IPS-18a (cell line): ENCODE measurements around the gene HOOK1.

Source experiments
- H3K27ac ChIP-seq: one replicate; pipeline ENCODE4 v1.5.1; 2013; ENCODE audit warnings: low read length
- H3K27me3 ChIP-seq: one replicate; pipeline ENCODE4 v1.6.1; 2013; ENCODE audit warnings: mild to moderate bottlenecking, low read length; ENCODE audit not compliant: control insufficient read depth, insufficient read depth
- H3K36me3 ChIP-seq: one replicate; pipeline ENCODE4 v1.6.1; 2013; ENCODE audit warnings: low read depth, low read length; ENCODE audit not compliant: control insufficient read depth
- H3K4me1 ChIP-seq: one replicate; pipeline ENCODE4 v1.6.1; 2013; ENCODE audit warnings: low read depth, low read length; ENCODE audit not compliant: control insufficient read depth
- H3K4me3 ChIP-seq: one replicate; pipeline ENCODE4 v1.5.1; 2013; ENCODE audit warnings: low read length
- H3K9ac ChIP-seq: one replicate; pipeline ENCODE4 v1.6.1; 2013; ENCODE audit warnings: mild to moderate bottlenecking, low read length, moderate library complexity
- H3K9me3 ChIP-seq: one replicate; pipeline ENCODE4 v1.6.1; 2013; ENCODE audit warnings: low read depth, low read length; ENCODE audit not compliant: control insufficient read depth

The HOOK1 gene

DNA sequence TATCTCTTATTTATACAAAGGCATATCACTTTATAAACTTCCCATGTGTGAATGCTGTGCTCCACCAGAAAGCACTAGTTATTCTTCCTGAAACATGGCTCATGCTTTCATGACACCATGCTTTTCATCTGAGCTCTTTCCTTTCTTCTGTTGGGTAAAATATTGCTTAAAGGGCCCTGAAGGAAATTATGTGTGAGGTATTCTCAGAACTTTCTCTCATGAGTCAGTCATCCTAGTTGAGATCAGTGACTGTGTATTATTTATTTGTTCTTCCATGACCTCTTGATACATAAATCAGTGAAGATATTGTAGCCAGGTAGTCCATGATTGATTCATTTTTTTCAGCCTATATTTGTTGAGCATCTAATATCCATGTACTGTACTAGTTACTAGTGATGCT, 57.0 kb downstream of the HOOK1 start:
- no peaks in the 10 kb centered on the region for H3K27me3 ChIP-seq
- no peak overlapping the region for H3K4me3 ChIP-seq
- H3K9me3 ChIP-seq = no peaks in the 10 kb centered on the region
- peaks cover 29% of the 10 kb centered on the region for H3K36me3 ChIP-seq
- H3K9ac ChIP-seq = no peak overlapping the region
- no peak overlapping the region for H3K27ac ChIP-seq
- no peaks in the 10 kb centered on the region for H3K4me1 ChIP-seq

GRCh38 chr1:59877108-59877682, 62.4 kb downstream of the HOOK1 start:
- Histone ChIP-seq H3K36me3 (peaks cover 3% of the 10 kb centered on the region), H3K9ac (no peak overlapping the region), H3K27me3 (no peaks in the 10 kb centered on the region), H3K27ac (no peak overlapping the region), H3K9me3 (no peaks in the 10 kb centered on the region), H3K4me1 (no peaks in the 10 kb centered on the region), H3K4me3 (no peak overlapping the region)

- no peaks in the 10 kb centered on the region for H3K9me3 ChIP-seq
- no peaks in the 10 kb centered on the region for H3K36me3 ChIP-seq
- H3K9ac ChIP-seq = no peak overlapping the region
- H3K27ac ChIP-seq = no peak overlapping the region
- H3K4me1 ChIP-seq = no peaks in the 10 kb centered on the region
- no peak overlapping the region for H3K4me3 ChIP-seq
- no peaks in the 10 kb centered on the region for H3K27me3 ChIP-seq
Observed at GRCh38 chr1:59878370-59878769, 63.6 kb downstream of the HOOK1 start.

DNA sequence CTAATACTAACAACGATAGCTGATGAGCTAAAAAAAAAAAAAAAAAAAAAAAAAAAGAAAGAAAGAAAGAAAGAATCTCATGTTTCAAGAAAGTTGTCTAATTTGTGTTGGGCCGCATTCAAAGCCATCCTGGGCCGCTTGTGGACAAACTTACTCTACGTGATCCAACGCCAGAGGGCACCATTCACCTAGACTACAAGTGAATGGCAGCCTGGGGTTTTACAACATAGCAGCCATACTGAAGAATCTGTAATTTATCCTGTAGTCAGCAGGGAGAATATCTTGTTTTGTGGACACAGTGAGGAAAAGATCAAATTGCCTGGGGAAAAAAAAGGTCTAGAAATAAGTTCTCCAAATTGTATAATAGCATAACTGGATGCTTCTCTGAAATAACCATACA, 64.8 kb downstream of the HOOK1 start:
- Histone ChIP-seq H3K4me3 (no peak overlapping the region), H3K4me1 (no peaks in the 10 kb centered on the region), H3K9ac (no peak overlapping the region), H3K9me3 (no peaks in the 10 kb centered on the region), H3K27ac (no peak overlapping the region), H3K36me3 (no peaks in the 10 kb centered on the region), H3K27me3 (no peaks in the 10 kb centered on the region)

- no peaks in the 10 kb centered on the region for H3K36me3 ChIP-seq
- no peak overlapping the region for H3K27ac ChIP-seq
- H3K4me1 ChIP-seq = no peaks in the 10 kb centered on the region
- H3K4me3 ChIP-seq = no peak overlapping the region
- no peak overlapping the region for H3K9ac ChIP-seq
- no peaks in the 10 kb centered on the region for H3K27me3 ChIP-seq
- H3K9me3 ChIP-seq = no peaks in the 10 kb centered on the region
Observed at GRCh38 chr1:59879996-59880505, 65.3 kb downstream of the HOOK1 start.

DNA sequence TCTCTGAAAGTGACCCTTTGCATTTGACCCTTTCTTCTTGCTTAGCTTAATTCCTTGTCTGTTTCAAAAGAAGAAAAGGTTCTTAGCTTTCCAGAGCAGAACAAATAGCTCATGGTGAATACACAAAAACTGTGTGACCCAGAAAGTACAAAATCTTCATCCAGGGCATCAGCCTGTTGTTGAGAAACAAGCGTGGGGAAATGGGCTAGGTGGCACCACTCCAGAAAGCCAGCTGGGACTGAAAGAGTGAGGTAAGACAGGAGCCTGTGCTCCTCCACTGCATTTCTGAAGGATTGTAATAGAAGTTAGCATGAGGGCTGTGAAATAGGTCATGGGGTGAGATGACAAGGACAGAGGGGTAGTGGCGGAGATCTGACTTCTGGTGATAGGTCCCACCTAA, 66.0 kb downstream of the HOOK1 start:
- Histone ChIP-seq H3K4me3 (no peak overlapping the region), H3K27ac (no peak overlapping the region), H3K36me3 (no peaks in the 10 kb centered on the region), H3K27me3 (no peaks in the 10 kb centered on the region), H3K9me3 (no peaks in the 10 kb centered on the region), H3K4me1 (no peaks in the 10 kb centered on the region), H3K9ac (no peak overlapping the region)

GRCh38 chr1:59885160-59885832, 70.5 kb downstream of the HOOK1 start:
- Histone ChIP-seq H3K4me1 (no peaks in the 10 kb centered on the region), H3K4me3 (no peak overlapping the region), H3K9me3 (no peaks in the 10 kb centered on the region), H3K27ac (no peak overlapping the region), H3K27me3 (no peaks in the 10 kb centered on the region), H3K36me3 (no peaks in the 10 kb centered on the region), H3K9ac (no peak overlapping the region)

DNA sequence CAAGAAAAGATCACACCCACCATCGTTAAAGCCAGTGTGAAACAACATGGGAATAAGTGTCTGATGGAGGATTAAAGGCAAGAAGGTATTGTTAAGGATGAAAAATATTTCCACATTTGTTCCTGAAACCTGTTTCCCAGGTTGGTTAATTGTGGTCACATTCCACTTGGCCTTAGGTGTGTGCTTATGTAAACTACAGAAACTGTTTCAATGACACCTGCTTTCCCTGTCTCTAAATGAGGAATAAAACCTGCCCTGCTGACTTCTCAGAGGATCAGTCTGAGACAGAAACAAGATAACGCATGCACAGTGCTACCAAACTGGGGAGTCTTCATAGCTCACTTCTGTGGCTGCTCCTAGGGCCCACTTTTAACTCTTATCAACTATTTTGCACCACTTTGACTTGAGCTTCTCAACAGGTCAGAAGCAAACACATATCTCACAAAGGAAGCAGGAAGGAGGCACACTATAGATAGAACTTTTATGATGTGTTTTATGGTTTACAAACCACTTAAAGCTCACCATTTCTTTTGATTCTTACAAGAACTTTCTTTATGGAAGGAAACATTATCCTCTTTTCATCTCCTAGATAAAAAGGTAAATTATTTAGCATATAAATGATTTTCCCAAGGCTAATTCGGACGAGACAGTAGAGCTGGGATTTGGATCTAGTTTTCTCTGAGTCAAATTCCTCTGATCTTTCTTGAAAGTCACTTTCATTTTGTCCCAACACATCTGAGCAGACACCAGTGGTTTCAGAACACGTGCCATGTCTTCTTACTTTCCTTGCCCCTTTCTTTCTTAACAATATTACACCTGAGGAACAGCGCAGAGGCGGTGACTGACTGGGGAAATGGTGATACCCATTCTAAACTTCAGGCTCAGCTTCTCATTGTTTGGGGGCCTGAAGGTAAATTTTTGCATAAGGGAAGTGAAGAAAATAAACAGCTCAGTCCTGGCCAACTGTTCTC, 78.4 kb downstream of the HOOK1 start:
- Histone ChIP-seq H3K27ac (no peak overlapping the region), H3K9me3 (no peaks in the 10 kb centered on the region), H3K9ac (no peak overlapping the region), H3K27me3 (no peaks in the 10 kb centered on the region), H3K4me1 (no peaks in the 10 kb centered on the region), H3K36me3 (no peaks in the 10 kb centered on the region), H3K4me3 (no peak overlapping the region)

GRCh38 chr1:59897165-59897564, 82.4 kb downstream of the HOOK1 start:
- Histone ChIP-seq H3K4me1 (no peaks in the 10 kb centered on the region), H3K9me3 (no peaks in the 10 kb centered on the region), H3K36me3 (no peaks in the 10 kb centered on the region), H3K4me3 (no peak overlapping the region), H3K27ac (no peak overlapping the region), H3K9ac (no peak overlapping the region), H3K27me3 (no peaks in the 10 kb centered on the region)

GRCh38 chr1:59898927-59899326, 84.2 kb downstream of the HOOK1 start:
- Histone ChIP-seq H3K9ac (no peak overlapping the region), H3K4me3 (no peak overlapping the region), H3K27me3 (no peaks in the 10 kb centered on the region), H3K36me3 (no peaks in the 10 kb centered on the region), H3K9me3 (no peaks in the 10 kb centered on the region), H3K4me1 (no peaks in the 10 kb centered on the region), H3K27ac (no peak overlapping the region)

DNA sequence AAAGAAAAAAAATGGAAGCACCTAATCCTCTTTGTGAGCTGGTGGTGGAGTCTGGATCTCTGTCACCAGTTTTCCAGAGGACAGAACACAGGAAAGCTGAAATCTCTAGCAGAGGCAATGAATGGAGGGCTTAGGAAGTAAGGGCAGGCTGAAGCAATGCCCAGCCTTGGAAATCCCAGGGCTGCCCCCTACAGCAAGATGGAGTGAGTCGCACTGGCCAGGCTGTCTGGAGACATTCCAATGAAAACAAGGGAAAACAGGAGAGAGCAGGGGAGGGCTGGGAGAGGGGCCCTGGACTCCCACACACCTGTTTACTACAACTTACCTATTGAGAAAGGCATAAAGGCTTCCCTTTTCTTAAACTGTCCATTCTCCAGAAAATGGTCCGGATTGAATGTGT, 85.9 kb downstream of the HOOK1 start:
- no peak overlapping the region for H3K9ac ChIP-seq
- no peak overlapping the region for H3K4me3 ChIP-seq
- H3K27ac ChIP-seq = no peak overlapping the region
- H3K27me3 ChIP-seq = no peaks in the 10 kb centered on the region
- no peaks in the 10 kb centered on the region for H3K36me3 ChIP-seq
- H3K9me3 ChIP-seq = no peaks in the 10 kb centered on the region
- no peaks in the 10 kb centered on the region for H3K4me1 ChIP-seq
